Breast epithelium (tissue), 4 donors: ENCODE results near the gene CHD2. TPM values are rescaled to one million over a fixed set of nuclear protein-coding genes. Genes with fewer than 3 reads are reported as not detected.

Experiments
- DNase-seq, 2 donors: peaks; one replicate each; pipeline ENCODE4 v3.0.0-alpha.2; 2019; ENCODE audit warnings: low spot score in 2 of 2
- H3K27ac ChIP-seq, 2 donors: fragments of 200-600 bp; sonication (generic) in 1 of 2; one replicate each; pipeline ENCODE4 v1.5.1; 2016 to 2019; ENCODE audit warnings: mild to moderate bottlenecking in 1 of 2
- H3K27me3 ChIP-seq, 2 donors: fragments of 200-600 bp; sonication (generic) in 1 of 2; one replicate each; pipeline versions ENCODE4 v1.5.1 to v1.6.0; 2017 to 2019; ENCODE audit warnings: control low read depth in 1 of 2, mild to moderate bottlenecking in 1 of 2
- H3K36me3 ChIP-seq: fragments of 200-600 bp; one replicate; pipeline ENCODE4 v1.5.1; 2019
- H3K4me1 ChIP-seq, 2 donors: fragments of 200-600 bp; sonication (generic); one replicate each; pipeline ENCODE4 v1.5.1; 2016 to 2019; ENCODE audit warnings: control low read depth in 1 of 2
- H3K4me3 ChIP-seq, 3 donors: fragments of 200-600 bp; sonication (generic); 1 replicate in 2 of 3; 2 replicates in 1 of 3; pipeline ENCODE4 v1.5.1; 2016 to 2019; ENCODE audit warnings: mild to moderate bottlenecking in 3 of 3, moderate library complexity in 2 of 3
- H3K9me3 ChIP-seq, 2 donors: fragments of 200-600 bp; sonication (generic) in 1 of 2; one replicate each; pipeline ENCODE4 v1.5.1; 2016 to 2019; ENCODE audit warnings: control low read depth in 1 of 2
- POLR2A ChIP-seq: fragments of 450-650 bp; IDR thresholded peaks from one replicate; pipeline ENCODE4 v1.6.1; 2016; ENCODE audit warnings: antibody characterized with exemption, mild to moderate bottlenecking, moderate library complexity
- POLR2AphosphoS5 ChIP-seq, 3 donors: sonication (generic); formaldehyde crosslinking; IDR thresholded peaks; one replicate each; pipeline ENCODE4 v1.6.1; 2017; ENCODE audit warnings: antibody characterized with exemption in 3 of 3
- intact Hi-C: fragments of 100-400 bp; cut with DNase I; formaldehyde crosslinking; loops from one replicate; pipeline ENCODE4 v1.15.1; 2023; ENCODE audit warnings: low total_unique reads
- total RNA-seq, 3 donors: library from RNA; depleted of rRNA; stranded (reverse); fragments of >200 nt; gene quantifications; one replicate each; pipeline ENCODE4 v1.1.0, GENCODE V29; 2016
- TF ChIP-seq, protein P1 (sequence below), 3 donors: fragments of 450-650 bp; IDR thresholded peaks; one replicate each; pipeline ENCODE4 v1.5.1; 2016 to 2017; ENCODE audit warnings: antibody characterized with exemption in 3 of 3, mild to moderate bottlenecking in 3 of 3, moderate library complexity in 3 of 3

Gene CHD2
- total RNA-seq, 3 donors from 2014 or later, result 137 to 215 (median 197) TPM

- peak overlapping the region; percentile 84 to 98 (median 96) for H3K4me3 ChIP-seq
- TF ChIP-seq POLR2A, result no peak
- TF ChIP-seq POLR2AphosphoS5 (IDR thresholded peaks at IDR 0.05), result no peak
- TF ChIP-seq, protein P1, sequence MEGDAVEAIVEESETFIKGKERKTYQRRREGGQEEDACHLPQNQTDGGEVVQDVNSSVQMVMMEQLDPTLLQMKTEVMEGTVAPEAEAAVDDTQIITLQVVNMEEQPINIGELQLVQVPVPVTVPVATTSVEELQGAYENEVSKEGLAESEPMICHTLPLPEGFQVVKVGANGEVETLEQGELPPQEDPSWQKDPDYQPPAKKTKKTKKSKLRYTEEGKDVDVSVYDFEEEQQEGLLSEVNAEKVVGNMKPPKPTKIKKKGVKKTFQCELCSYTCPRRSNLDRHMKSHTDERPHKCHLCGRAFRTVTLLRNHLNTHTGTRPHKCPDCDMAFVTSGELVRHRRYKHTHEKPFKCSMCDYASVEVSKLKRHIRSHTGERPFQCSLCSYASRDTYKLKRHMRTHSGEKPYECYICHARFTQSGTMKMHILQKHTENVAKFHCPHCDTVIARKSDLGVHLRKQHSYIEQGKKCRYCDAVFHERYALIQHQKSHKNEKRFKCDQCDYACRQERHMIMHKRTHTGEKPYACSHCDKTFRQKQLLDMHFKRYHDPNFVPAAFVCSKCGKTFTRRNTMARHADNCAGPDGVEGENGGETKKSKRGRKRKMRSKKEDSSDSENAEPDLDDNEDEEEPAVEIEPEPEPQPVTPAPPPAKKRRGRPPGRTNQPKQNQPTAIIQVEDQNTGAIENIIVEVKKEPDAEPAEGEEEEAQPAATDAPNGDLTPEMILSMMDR (IDR thresholded peaks at IDR 0.05), result no peak
- H3K9me3 ChIP-seq, result no peaks in the 10 kb centered on the region
- peaks cover 5 to 6% of the 10 kb centered on the region in 2 donors for H3K4me1 ChIP-seq
- H3K27ac ChIP-seq, result peak overlapping the region; percentile 100
- intact Hi-C loops, result no loop called here
- no peaks in the 10 kb centered on the region for H3K27me3 ChIP-seq
- no peak for DNase-seq
- no peaks in the 10 kb centered on the region for H3K36me3 ChIP-seq
Measured at GRCh38 chr15:92884436-92885223, 15.5 kb upstream of the CHD2 start.

DNA sequence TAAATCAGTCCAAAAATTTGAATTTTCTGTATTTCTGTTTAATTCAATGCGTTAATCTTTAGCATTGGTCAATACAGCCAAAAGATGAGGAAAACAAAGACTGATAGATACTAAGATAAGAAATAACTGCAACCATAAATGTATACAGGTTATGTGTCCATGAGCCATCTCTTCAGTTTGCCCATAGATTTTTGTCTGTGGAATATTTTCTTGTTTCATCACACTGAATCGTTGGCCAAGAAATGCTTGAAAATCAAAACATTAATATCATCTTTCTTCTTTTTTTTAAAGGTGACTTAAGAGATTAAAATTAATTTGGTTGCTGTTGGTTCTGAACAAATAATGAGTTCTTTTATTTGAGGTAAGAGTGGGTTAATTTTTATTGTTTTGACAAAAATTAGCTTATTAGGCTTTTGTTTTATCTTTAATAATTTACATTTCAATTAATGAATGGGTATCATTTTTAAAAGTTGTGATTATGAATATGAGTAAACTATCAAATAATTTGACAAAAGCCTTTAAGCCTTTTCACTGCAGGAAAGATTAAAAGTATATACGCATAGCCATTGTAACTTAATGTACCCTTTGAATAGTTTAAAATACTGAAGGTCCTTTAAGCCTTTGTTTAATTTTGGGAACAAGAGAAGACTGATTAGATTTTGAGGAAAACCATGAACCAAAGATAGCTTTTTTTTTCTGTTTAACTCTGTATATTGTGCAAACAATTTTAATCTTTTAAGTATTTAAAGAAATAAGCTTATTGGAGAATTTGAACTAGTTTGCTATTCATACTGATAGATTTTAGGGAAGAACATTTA is 14.7 kb upstream of the CHD2 start:
- Histone ChIP-seq H3K9me3 (no peaks in the 10 kb centered on the region), H3K27me3 (no peaks in the 10 kb centered on the region), H3K4me1 (peaks cover 5 to 6% of the 10 kb centered on the region in 2 donors), H3K36me3 (no peaks in the 10 kb centered on the region), H3K27ac (peak overlapping the region; percentile 100), H3K4me3 (peak overlapping the region; percentile 84 to 98 (median 96))
- intact Hi-C loops, result no loop called here
- no peak for TF ChIP-seq POLR2A
- DNase-seq, result no peak

GRCh38 chr15:92886042-92886537 is 14.0 kb upstream of the CHD2 start:
- no peaks in the 10 kb centered on the region for H3K27me3 ChIP-seq
- intact Hi-C loops, result no loop called here
- H3K4me3 ChIP-seq, result peak overlapping the region; percentile 84 to 98 (median 96)
- H3K36me3 ChIP-seq, result no peaks in the 10 kb centered on the region
- no peaks in the 10 kb centered on the region for H3K9me3 ChIP-seq
- H3K4me1 ChIP-seq, result peaks cover 2 to 3% of the 10 kb centered on the region in 2 donors
- TF ChIP-seq, protein P1 (IDR thresholded peaks at IDR 0.05), result no peak
- TF ChIP-seq POLR2AphosphoS5 (IDR thresholded peaks at IDR 0.05) (no peak), POLR2A (no peak)
- DNase-seq, result no peak
- peak overlapping the region; percentile 100 for H3K27ac ChIP-seq

DNA sequence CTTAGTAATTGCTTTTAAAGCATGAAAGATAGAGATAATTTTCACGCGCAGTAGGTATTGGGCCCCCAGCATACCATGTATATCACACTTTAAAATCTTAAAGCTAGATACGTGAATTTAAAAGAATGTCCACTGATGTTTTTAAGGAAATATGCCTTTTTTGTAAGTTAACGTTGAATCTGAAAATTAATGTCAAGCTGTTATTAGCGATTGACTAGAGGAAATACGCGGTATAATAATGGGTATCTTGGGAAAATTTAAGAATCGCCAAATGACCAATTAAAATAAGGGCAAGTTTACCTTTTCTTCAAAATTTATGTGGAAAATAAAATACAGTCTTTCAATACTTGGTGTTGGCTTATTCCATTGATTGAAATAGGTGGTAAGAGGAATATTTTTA is 13.3 kb upstream of the CHD2 start:
- intact Hi-C loops, result no loop called here

DNA sequence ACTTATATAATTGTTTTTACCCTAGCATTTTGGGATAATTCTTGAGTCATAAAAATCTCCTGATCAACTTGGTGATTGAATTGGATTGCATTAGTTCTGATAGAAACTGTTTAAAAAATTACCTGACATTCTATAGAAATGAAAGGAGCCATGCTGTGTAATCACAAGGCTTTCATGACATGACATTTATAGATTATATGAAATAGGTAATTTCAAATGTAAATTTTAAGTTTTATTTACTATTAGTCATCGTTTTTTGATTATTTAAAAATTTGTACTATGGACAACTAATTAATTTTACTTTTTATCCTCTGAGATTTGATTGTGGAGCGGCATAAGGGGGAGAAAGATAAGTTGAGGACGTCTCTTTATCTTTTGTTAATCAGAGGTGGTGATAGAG is 12.3 kb upstream of the CHD2 start:
- Histone ChIP-seq H3K4me1 (peaks cover 0 to 4% of the 10 kb centered on the region in 2 donors), H3K36me3 (no peaks in the 10 kb centered on the region), H3K9me3 (no peaks in the 10 kb centered on the region), H3K27me3 (no peaks in the 10 kb centered on the region), H3K4me3 (peak overlapping the region in 2 of 3 donors; percentile 96 to 98), H3K27ac (peak overlapping the region; percentile 100)
- TF ChIP-seq, protein P1 (IDR thresholded peaks at IDR 0.05), result no peak
- no peak for TF ChIP-seq POLR2AphosphoS5 (IDR thresholded peaks at IDR 0.05)
- no peak for TF ChIP-seq POLR2A
- intact Hi-C loops, result no loop called here
- no peak for DNase-seq

More for the DNA sequence above, 13.3 kb upstream of the CHD2 start:
- peak overlapping the region; percentile 100 for H3K27ac ChIP-seq
- H3K36me3 ChIP-seq, result no peaks in the 10 kb centered on the region
- no peak for TF ChIP-seq POLR2AphosphoS5 (IDR thresholded peaks at IDR 0.05)
- no peak for TF ChIP-seq POLR2A
- TF ChIP-seq, protein P1 (IDR thresholded peaks at IDR 0.05), result no peak
- no peak for DNase-seq
- no peaks in the 10 kb centered on the region for H3K27me3 ChIP-seq
- peaks cover 0 to 4% of the 10 kb centered on the region in 2 donors for H3K4me1 ChIP-seq
- H3K4me3 ChIP-seq, result peak overlapping the region; percentile 1 to 98 (median 96)
- no peaks in the 10 kb centered on the region for H3K9me3 ChIP-seq
